Stimulated activated CD8-positive, alpha-beta memory T cell treated with anti-CD3 and anti-CD28 coated beads, Interleukin-4, amount 100 ng/mL, for 24 hours (primary cell): ENCODE results near the gene CLINT1.

ENCODE experiments used
- DNase-seq: peaks from one replicate; pipeline ENCODE4 v3.0.0-alpha.2; 2020; ENCODE audit warnings: low read depth

CLINT1 gene

DNA sequence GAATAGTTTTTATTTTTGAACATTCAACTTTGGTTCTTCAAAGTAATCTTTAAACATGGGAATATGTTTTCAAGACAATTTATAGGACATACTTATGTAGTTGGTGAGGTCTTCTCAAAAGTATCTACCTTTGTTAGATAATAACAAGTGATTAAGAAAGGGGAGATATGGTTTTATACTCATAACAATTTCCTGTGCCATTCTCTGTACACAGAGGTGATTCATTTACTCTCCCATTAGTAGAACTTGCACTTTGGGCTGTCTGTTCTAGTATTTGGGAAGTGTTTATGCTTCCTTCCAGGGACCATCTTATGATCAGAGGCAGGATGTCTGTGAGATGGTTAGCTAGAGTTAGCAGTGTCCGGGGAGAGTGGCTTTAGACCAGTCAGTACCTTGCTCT lies 100.2 kb downstream of the CLINT1 start:
- no peak for DNase-seq

DNA sequence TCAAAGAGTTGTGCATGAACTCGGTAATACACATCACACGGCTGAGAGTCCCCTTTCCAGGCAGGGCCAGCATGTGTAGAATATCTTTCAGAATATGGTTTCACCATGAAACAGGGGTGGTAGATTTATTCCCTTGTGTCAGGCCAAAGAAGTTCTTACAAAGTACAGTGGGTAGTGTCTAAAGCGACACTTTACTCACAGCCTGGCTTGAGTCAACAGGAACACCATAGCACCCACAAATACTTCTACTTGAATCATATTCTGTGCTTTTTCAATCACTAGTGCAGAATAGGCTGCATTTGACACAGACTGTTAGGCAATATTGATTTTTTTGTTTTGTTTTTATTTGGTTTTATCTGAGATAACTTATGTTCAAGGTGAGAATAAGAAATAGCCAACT lies 102.8 kb downstream of the CLINT1 start:
- no peak for DNase-seq

DNA sequence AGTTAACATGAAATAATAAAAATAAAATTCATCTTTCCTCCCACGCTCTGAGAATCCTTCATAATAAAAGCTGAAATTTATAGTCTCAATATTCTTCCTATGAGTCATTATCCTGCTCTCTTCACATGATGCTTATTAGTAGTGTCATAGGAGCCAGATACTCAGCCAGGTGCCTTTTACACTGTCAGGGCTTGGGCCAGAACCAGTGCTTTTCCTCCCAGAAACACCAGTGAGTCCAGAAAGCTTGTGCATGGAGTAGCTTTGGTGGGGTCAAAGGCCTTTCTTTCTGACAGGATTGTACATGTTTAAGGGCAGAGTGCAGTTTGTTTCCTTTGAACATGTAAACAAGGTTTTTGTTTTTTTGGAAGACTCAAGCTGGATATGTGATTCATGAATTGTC lies 108.6 kb downstream of the CLINT1 start:
- DNase-seq, result no peak

DNA sequence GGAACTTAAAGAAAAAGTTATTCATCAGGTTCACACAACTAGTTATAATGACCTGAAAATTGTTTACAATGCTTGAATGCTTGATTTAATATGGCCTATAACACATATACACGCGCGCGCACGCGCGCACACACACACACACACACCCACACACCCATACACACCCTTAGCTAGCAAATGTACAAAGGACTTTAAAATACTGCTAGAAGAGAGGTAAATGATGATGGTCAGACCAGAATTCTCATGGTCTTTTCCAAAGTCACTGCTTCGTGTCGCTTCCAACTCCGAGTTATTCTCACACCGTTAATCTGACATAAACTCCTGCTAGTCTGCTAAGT lies 109.5 kb downstream of the CLINT1 start:
- no peak for DNase-seq

DNA sequence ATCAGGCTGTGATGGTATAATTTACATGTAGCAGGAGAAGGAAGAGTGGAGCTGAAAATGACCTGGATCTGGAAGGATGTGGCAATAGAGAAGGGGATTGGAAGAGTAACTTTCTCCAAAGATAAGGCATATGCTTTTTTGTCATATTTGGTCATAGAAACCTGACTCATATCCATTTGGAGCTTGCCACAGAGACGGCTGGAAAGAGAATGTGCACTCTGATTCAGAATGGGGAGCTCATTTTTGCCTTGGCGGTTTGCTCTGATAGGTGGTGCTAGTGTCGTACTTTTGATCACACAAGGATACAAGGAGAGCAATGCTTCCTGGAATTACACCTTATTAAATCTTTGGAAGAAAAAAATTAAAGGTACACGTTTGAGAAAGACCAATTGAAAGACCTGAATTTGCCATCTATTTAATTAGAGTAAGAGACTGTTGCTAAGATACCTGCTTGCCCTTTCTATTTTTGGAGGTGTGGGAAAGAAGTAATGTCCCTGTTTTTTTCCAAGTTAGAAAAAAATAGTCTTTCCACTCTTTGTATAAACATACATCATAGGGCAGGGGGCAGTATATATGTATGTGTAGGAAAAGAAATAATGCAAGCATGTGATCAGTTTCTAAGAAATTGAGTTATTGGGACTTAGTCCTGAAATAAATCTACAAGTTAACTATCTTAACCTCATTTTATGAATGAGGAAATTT lies 110.0 kb downstream of the CLINT1 start:
- DNase-seq, result no peak

DNA sequence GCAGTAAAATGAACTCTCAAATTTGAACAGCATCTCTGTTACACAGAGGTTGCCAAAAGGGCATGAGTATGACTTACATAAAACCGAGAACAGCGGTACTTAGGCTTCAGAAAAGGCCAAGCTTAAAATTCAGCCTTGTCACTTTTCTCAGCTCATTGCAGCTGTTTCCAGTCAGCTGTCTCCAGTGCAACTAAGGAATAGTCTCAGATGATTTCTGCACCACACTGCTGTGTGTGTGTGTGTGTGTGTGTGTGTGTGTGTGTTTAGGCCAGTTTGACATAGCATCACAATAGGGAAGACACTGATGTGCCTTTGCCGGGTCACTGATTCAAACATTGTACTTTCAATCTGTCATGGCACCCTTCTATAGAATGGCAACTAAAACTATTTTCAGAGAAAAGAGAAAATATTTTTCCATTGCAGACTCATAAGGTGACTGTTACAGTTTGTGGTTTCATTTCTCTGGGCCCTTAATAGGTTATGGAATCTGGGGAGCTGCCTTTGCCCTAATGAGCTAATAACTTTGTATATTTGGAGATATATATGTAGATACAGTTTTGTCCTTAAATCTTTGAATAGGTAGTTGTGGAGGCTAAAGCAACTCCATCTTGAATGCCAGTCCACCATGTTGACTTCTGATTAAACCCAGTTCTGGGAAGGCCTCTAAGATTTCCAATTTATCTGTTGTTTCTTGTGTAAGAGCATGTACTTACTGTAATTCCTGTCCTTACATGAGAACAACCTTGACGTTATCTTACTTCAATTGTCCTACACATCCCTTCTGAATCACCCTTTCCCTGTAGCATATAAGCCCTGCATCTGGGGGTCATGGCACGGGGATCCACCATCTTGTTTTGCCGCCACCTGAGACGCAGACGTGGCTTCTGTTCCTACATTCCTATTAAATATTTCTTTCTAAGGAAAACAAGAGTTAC lies 110.9 kb downstream of the CLINT1 start:
- no peak for DNase-seq

DNA sequence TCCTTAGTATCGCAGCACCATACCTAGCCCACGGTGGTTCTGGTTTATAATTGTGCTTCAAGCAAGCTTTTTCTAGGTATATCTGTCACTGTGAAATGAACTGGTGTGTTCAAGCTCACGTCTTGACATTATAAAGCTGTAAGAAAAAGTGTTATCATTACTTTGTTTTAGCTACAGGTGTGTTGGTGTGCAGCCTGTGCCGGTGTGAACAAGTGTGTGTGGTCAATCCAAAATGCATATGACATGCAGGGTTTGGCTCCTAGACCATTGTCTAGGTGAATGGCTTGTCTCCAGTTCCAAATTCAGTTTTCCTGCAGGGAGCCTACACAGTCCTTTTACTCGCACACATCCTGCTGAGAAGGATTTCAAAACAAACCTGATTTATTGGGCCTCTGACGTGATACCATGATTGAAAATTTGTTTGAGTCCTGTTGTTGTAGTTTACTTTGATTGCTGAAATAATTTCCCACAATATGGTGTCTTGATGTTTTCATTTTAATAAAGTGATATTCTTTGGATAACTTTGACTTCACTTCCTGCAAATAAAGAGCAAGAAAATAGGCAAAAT lies 111.7 kb downstream of the CLINT1 start:
- no peak for DNase-seq

DNA sequence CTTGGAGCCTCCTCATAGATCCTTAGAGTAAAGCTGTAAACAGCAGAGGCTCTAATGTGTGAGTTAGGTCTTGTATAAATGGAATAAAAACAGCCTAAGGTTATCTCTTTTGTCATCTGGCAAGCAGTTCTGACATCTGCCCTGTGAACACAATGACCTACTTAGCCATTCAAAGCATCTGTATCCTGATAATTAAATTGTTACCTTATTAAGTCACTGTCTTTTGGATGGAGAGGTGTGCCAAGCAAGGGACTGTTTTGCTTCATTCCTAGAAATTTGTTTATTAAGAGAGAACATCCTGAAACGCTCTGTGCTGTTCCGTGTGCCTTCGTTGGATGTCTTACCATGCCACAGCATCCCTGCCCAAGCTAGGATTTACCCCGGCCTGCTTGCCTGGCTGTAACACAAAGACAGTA lies 113.9 kb downstream of the CLINT1 start:
- DNase-seq, result no peak

DNA sequence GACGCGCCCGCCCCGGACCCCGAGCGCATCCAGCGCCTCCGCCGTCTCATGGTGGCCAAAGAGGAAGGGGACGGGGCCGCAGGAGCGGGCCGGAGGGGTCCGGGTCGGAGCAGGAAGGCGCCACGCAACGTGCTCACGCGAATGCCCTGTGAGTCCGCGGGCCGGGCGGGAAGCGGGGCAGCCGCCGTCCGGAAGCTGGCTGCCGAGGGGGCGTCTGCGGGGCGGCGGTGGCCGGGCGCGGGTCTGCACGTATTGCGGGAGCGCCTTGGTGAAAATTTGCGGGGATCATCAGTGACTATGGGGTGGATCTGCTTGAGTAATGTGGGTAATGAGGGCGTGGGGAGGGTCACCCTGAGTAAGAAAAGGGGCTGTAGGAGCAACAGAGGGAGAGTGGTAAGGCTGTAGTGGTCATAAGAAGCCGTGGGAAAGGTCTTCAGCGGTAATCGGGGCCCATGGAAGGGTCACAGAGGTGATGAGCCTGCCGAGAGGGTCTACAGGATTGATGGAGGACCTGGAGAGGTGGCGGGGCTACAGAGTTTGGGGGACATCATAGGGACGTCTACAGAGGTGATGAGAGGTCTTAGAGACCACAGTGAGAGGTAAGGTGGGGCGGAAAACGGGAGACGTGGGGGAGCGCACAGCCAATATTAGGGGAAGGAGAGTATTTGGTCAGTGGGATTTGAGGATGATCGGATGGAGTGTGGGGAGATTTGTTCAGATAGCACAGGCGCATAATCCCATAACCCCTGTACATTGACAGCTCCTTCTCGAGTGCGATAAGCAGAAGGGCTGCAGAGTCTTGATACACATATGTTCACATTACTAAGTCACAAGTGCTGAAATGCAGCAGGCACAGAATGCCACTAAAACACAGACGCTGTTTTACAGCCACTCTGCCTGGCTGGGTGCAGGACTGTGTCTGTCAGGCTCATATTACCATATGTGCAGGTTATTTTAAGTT lies 114.6 kb downstream of the CLINT1 start:
- DNase-seq, result no peak

DNA sequence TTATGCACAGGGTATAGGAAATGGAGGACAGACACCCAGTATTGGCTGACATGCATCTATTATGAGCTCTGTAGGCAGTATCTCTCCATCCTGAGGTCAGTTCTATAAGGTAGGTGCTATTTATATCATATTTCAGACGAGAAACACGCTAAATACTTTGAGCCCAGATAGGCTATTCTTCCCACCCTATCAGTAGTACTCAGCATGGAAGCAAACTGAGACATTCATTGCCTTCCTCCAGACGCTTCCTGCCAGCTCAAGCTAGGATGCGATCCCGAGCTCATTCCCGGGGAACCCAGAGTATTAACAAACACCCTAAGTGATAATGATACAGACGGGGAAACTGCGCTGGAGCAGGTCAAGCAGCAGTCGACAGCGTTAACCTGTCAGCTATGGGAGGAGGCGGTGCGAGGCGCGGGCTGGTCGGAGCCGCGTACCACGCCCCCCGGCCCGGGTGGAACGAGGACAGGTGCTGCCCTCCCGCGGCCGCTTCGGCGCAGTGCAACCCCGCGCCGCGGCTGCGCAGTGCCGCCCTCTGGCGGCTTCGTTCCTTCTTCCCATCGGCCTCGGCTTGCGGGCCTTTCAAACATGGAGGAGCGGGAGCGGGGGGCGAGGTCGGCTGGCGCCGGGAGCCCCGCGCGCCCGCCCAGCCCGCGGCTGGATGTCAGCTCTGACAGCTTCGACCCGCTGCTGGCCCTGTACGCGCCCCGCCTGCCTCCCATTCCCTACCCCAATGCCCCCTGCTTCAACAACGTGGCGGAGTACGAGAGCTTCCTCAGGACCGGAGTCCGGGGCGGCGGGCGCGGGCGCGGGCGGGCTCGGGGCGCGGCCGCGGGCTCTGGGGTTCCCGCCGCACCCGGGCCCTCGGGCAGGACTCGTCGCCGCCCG lies 115.5 kb downstream of the CLINT1 start, which contains the start of gene LSM11:
Gene LSM11, plus strand, starts transcription at position 550 of the 888 bp plus-strand sequence. Its CDS starts 39 bp downstream, at position 589.
- DNase-seq, result peak; percentile 85

DNA sequence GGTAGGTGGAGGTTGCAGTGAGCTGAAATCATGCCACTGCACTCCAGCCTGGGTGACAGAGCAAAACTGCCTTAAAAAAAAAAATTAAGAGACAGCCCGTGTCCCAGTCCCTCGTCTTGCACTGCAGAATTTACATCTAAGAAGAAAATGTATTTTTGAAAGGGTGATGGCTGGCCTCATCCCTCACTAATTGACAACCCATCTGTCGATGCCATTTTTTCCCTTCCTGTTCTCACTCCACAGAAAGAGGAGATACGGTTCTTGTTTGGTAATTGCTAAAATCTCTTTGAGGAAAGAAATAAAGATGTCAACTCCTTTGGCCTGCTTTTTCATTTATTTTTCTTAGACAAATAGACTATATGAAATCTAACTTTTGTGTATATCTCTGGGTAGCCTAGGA lies 117.8 kb downstream of the CLINT1 start:
- DNase-seq, result no peak

DNA sequence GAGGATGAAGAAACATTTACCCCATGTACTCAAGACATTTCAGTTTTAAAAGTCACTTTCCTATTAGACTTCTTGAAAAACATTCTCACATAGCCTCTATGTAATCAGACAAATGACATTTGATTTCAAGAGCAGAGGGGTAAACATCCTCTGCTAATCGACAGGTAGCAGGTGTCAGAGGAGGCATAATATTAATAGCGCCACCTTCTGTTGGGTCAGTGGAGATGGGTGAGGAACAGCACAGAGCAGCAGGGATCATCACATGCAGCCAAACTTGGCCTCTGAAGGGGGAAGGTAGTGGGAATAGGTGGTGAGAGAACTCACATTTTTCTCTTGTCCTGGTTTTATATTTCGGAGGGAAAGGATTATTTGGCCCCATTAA lies 118.7 kb downstream of the CLINT1 start:
- DNase-seq, result no peak

DNA sequence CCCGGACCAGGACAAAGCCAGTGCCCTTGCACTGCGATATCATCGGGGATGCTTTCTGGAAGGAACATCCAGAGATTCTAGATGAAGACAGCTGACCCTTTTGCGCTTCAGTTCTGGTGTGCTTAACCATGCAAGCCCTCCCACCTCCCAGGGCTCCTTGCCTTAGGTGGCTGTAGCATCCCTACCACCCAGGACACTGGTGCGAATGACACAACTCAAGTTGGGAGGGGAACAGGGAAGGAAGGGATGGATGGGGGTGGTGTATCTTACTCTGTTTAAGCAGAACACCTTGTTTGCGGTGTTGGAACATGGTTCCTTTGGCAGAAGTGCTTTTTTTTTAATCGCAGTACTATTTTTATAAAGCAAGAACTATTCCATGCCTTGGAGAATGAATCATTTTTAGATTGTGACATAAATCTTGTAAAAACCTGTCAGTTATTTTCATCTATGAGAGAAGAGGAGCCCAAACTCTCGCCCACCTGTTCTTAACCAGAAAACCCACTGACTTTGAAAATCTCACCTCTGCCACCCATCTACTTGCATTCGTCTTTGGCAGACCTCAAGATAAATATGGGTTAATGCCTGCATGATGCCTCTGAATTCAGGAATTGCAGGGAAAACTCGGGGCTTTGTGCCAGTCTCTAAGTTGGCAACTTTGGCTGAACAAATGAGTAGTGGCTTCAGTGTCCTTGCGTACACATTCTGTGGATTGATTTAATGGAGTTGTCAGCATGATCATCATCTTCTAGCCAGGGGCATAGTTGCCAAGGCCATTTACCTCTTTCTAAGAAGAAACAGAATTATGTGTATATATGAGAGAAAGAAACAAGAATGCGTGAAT lies 119.3 kb downstream of the CLINT1 start:
- no peak for DNase-seq

DNA sequence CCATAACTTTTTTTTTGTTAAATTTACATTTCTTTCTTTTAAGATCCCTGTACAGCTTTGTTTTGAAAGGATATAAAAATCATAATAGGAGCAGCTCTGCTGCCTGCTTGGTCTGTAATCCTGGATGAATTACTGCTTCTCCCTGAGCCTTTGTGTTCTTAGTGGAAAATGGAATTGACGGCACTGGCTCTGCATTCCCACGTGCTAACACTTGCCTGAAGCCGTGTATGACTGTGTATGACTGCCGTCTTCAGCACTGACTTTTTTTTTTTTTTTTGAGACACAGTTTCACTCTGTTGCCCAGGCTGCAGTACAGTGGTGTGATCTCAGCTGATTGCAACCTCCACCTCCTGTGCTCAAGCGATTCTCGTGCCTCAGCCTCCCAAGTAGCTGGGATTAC lies 123.0 kb downstream of the CLINT1 start:
- DNase-seq, result no peak
